HFFc6 (cell line): ENCODE measurements around the gene ART4. TPM values are rescaled to one million over a fixed set of nuclear protein-coding genes. Genes with fewer than 3 reads are reported as not detected.

Source experiments
- DNase-seq: peaks from one replicate; pipeline ENCODE4 v3.0.0-alpha.2; 2018
- H3K27ac Mint-ChIP-seq: 2 replicates; pipeline ENCODE4 v1.8.0; 2020; ENCODE audit warnings: mild to moderate bottlenecking, mixed read lengths
- H3K27me3 Mint-ChIP-seq: 2 replicates; pipeline ENCODE4 v1.8.0; 2021; ENCODE audit warnings: mild to moderate bottlenecking, moderate library complexity, mixed read lengths; ENCODE audit not compliant: insufficient read depth
- H3K36me3 Mint-ChIP-seq: 2 replicates; pipeline ENCODE4 v1.8.0; 2021; ENCODE audit warnings: low read depth, mixed read lengths
- H3K4me1 Mint-ChIP-seq: 2 replicates; pipeline ENCODE4 v1.8.0; 2020; ENCODE audit warnings: low read depth, mixed read lengths
- H3K4me3 Mint-ChIP-seq: 2 replicates; pipeline ENCODE4 v1.8.0; 2020; ENCODE audit warnings: mild to moderate bottlenecking, moderate library complexity, mixed read lengths
- H3K9me3 Mint-ChIP-seq: 2 replicates; pipeline ENCODE4 v1.8.0; 2020; ENCODE audit warnings: mild to moderate bottlenecking, mixed read lengths
- total RNA-seq, 6 experiments: library from RNA; stranded (reverse); fragmentation: NEBNext Ultra II Directional; extraction: Animal tissue kit (Norgen Biotek cat#: 25700); gene quantifications; 2 replicates in 1 of 6; 3 replicates in 5 of 6; pipeline ENCODE4 v1.2.3, GENCODE V29; 2021
- TF ChIP-seq, protein P1 (sequence below): fragments of 200-600 bp; sonication (generic); IDR thresholded peaks from 2 replicates; pipeline ENCODE4 v1.5.0; 2021; ENCODE audit warnings: antibody characterized with exemption, mild to moderate bottlenecking

The ART4 gene
- total RNA-seq, 6 experiments from 2014 or later: not detected

DNA sequence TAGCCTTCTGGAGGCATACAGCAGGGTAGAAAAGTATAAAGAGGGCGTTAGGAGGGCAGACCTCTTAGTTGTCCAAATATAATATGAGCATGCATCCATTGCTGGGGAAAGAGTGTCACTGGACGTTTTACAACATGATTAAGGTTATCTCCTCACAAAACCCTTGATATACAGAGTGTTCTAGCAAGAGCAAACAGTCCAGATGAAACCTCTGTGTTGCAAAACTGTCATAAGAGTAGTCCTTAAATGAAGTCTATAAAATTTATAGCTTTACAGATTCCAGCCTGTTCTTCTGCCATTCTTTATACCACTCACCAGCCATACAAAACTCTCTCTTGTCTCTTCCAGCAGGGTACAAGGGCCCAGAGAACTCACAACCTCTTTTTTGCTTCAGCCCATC lies 61.8 kb downstream of the ART4 start:
- Mint-ChIP-seq H3K4me3 (peak overlapping the region; percentile 21; the same call in 1 of the 2 replicates), H3K27ac (peak overlapping the region; percentile 77), H3K4me1 (peaks cover 41% of the 10 kb centered on the region), H3K27me3 (no peaks in the 10 kb centered on the region), H3K9me3 (no peaks in the 10 kb centered on the region), H3K36me3 (no peaks in the 10 kb centered on the region)
- TF ChIP-seq, protein P1, sequence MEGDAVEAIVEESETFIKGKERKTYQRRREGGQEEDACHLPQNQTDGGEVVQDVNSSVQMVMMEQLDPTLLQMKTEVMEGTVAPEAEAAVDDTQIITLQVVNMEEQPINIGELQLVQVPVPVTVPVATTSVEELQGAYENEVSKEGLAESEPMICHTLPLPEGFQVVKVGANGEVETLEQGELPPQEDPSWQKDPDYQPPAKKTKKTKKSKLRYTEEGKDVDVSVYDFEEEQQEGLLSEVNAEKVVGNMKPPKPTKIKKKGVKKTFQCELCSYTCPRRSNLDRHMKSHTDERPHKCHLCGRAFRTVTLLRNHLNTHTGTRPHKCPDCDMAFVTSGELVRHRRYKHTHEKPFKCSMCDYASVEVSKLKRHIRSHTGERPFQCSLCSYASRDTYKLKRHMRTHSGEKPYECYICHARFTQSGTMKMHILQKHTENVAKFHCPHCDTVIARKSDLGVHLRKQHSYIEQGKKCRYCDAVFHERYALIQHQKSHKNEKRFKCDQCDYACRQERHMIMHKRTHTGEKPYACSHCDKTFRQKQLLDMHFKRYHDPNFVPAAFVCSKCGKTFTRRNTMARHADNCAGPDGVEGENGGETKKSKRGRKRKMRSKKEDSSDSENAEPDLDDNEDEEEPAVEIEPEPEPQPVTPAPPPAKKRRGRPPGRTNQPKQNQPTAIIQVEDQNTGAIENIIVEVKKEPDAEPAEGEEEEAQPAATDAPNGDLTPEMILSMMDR: no peak
- no peak for DNase-seq

DNA sequence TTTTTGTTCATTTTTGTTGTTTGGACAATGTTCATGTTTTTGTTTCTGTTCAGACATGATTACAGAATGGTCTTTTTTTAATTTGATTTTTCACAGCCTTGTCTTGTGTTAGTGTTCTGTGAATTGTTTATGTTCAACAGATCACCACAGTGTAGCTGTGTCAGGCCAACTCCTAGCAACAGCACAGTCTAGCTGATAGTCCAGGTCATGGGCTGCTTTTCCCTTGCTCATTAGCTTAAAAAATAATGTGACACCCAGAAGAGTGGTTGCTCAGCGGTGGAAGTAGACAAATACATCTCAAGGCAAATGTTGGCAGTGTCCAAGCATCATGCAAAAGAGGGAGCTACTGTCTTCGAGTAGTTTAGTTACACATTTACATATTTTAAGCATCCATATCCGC lies 62.5 kb downstream of the ART4 start:
- no peaks in the 10 kb centered on the region for H3K27me3 Mint-ChIP-seq
- H3K4me3 Mint-ChIP-seq: peak overlapping the region; percentile 85
- TF ChIP-seq, protein P1: no peak
- DNase-seq: no peak
- H3K36me3 Mint-ChIP-seq: 0 out of 2 replicates have a peak, but pooled peaks cover 4% of the 10 kb centered on the region
- no peaks in the 10 kb centered on the region for H3K9me3 Mint-ChIP-seq
- H3K4me1 Mint-ChIP-seq: peaks cover 48% of the 10 kb centered on the region
- peak overlapping the region; percentile 77 for H3K27ac Mint-ChIP-seq

DNA sequence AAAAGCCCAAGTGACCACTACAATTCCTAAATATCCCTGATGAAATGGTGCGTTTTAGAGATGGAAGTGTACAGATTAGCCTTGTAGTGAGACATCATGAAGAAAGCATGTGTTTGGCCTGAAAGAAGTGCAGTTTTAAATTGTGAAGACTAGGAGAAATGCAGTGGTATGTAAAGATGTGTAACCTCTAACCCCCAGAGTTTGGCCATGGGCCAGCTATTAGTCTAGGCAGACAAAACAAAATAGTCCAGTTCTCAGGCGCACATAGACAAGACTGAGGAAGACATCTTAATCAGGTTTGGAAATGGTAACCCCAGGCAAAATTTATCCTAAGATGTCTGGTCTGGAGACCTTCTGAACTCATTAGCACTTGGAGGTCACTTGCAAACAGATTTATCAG lies 63.5 kb downstream of the ART4 start:
- Mint-ChIP-seq H3K4me1 (peaks cover 53% of the 10 kb centered on the region), H3K4me3 (peak overlapping the region; percentile 85; the same call in 1 of the 2 replicates), H3K27me3 (no peaks in the 10 kb centered on the region), H3K27ac (peak overlapping the region; percentile 77; the same call in 1 of the 2 replicates), H3K9me3 (no peaks in the 10 kb centered on the region), H3K36me3 (peaks cover 14% of the 10 kb centered on the region)
- DNase-seq: no peak
- TF ChIP-seq, protein P1: no peak

DNA sequence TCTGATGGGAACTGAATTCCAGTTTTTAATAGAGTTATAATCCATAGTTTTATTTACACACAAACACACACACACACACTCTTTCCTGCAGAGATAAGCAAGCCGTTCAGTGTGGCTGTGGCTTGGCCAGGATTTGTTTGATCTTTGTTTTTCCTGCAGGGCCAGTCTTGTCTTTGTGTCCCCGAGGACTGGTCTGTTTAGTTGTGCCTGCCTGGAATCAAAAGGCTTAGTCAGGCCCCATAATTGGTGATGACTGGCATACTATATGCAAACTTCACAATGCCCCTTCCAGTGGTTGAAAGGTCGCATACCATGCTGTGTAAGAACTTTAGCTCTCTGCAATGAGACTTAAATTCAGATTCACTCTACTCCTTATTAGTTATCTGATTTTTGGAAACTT lies 66.1 kb downstream of the ART4 start:
- Mint-ChIP-seq H3K4me3 (peak overlapping the region; percentile 98; the same call in 1 of the 2 replicates), H3K9me3 (peaks cover 7% of the 10 kb centered on the region), H3K27ac (peak overlapping the region; percentile 98), H3K4me1 (peaks cover 54% of the 10 kb centered on the region), H3K36me3 (peaks cover 25% of the 10 kb centered on the region), H3K27me3 (peaks cover 9% of the 10 kb centered on the region; the same call in 1 of the 2 replicates)
- DNase-seq: peak; percentile 15
- TF ChIP-seq, protein P1: no peak

DNA sequence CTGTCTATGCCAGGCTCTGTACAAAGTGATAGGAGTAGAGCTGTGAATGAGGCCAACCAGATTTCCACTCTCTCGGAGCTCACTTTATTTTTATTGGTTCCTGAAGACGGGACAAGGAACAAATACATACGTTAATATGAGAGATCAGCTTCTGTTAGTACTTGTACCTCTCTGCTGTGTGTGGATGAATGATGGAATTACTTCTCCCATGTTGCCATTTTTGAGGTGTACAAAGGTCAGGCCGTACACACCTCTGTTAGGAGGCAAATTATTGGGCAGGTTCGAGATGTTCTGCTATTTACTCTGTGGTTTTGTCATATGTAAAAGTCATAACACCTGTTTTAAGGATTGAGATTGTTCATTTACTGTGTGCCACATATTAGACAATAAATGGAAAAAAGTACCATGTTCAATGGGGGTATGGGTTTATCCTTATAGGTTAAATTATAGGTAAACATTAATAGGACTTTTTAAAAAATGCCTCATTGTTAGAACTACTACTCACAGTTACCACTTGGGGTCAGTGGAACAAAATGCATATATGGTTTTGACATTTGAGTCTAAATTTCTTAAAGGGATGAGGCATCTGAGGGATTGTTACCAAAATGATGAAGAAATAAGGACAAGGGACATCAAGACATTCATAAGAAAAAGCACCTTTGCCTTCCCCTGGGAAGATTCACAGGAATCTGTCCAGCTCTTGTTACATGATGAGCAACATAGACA lies 66.9 kb downstream of the ART4 start:
- Mint-ChIP-seq H3K9me3 (peaks cover 7% of the 10 kb centered on the region), H3K4me1 (peaks cover 59% of the 10 kb centered on the region), H3K36me3 (peaks cover 25% of the 10 kb centered on the region), H3K27me3 (peaks cover 9% of the 10 kb centered on the region; the same call in 1 of the 2 replicates), H3K27ac (peak overlapping the region; percentile 98), H3K4me3 (peak overlapping the region; percentile 98)
- TF ChIP-seq, protein P1: peak; percentile 66
- DNase-seq: peak; percentile 32
